HG02763 (cell line): ENCODE measurements around the gene CCDC7.
"Not testable (repeated sequence)": the region's sequence is repeated elsewhere in the genome, so short reads cannot be mapped to it uniquely, and the experiment has no call there.

Experiments
- ATAC-seq: cut with Tn5 transposase; IDR thresholded peaks from one replicate; pipeline ENCODE4 v1.9.1; 2021; ENCODE audit warnings: mild to moderate bottlenecking, moderate library complexity; ENCODE audit not compliant: unreplicated experiment

CCDC7 gene

GRCh38 chr10:32865170-32865569 lies 419.2 kb downstream of the CCDC7 start:
- ATAC-seq = no peak

GRCh38 chr10:32877915-32878314 lies 432.0 kb downstream of the CCDC7 start:
- no peak for ATAC-seq

GRCh38 chr10:32878646-32879045 lies 432.7 kb downstream of the CCDC7 start:
- ATAC-seq = no peak

GRCh38 chr10:32882076-32882475 lies 436.1 kb downstream of the CCDC7 start:
- no peak for ATAC-seq

- no peak for ATAC-seq
Measured at GRCh38 chr10:32887481-32887880, 441.5 kb downstream of the CCDC7 start.

GRCh38 chr10:32888161-32888927 lies 442.4 kb downstream of the CCDC7 start:
- no peak for ATAC-seq

- ATAC-seq = no peak
Measured at GRCh38 chr10:32889631-32890212, 443.8 kb downstream of the CCDC7 start.

- ATAC-seq = no peak
Measured at GRCh38 chr10:32890444-32890843, 444.5 kb downstream of the CCDC7 start.

GRCh38 chr10:32891261-32891660 lies 445.3 kb downstream of the CCDC7 start:
- no peak for ATAC-seq

- no peak for ATAC-seq
Measured at GRCh38 chr10:32893434-32893833, 447.5 kb downstream of the CCDC7 start.

- ATAC-seq = no peak
Measured at GRCh38 chr10:32893916-32894664, 448.1 kb downstream of the CCDC7 start.

- ATAC-seq = not testable (repeated sequence)
Measured at GRCh38 chr10:32895200-32895968, 449.4 kb downstream of the CCDC7 start.

- ATAC-seq = no peak
Measured at GRCh38 chr10:32901815-32902214, 455.9 kb downstream of the CCDC7 start.

GRCh38 chr10:32905466-32905865 lies 459.5 kb downstream of the CCDC7 start:
- ATAC-seq = no peak

GRCh38 chr10:32906595-32906994 lies 460.7 kb downstream of the CCDC7 start:
- no peak for ATAC-seq

- no peak for ATAC-seq
Measured at GRCh38 chr10:32909456-32909855, 463.5 kb downstream of the CCDC7 start.

GRCh38 chr10:32909970-32910369 lies 464.0 kb downstream of the CCDC7 start:
- ATAC-seq = not testable (repeated sequence)

GRCh38 chr10:32911285-32912016 lies 465.5 kb downstream of the CCDC7 start:
- no peak for ATAC-seq

- ATAC-seq = not testable (repeated sequence)
Measured at GRCh38 chr10:32917817-32918216, 471.9 kb downstream of the CCDC7 start.

GRCh38 chr10:32922170-32922569 lies 476.2 kb downstream of the CCDC7 start:
- ATAC-seq = no peak
